Left lung (tissue), 10 donors: ENCODE results near the gene SMKR1. TPM values are rescaled to one million over a fixed set of nuclear protein-coding genes. Genes with fewer than 3 reads are reported as not detected.

Source experiments
- ATAC-seq: fragments of 200-7000 bp; cut with Tn5 transposase; one replicate; pipeline ENCODE4 v1.9.1; 2020; ENCODE audit warnings: moderate library complexity
- DNase-seq, 4 donors: peaks; one replicate each; pipeline ENCODE4 v3.0.0-alpha.2; 2013 to 2020
- H3K27ac ChIP-seq, 2 donors: fragments of 200-600 bp; sonication (generic) in 1 of 2; one replicate each; pipeline versions ENCODE4 v1.5.0 to v1.8.0; 2020 to 2021
- H3K27me3 ChIP-seq, 2 donors: fragments of 200-600 bp; sonication (generic) in 1 of 2; one replicate each; pipeline versions ENCODE4 v1.5.0 to v1.8.0; 2020 to 2021
- H3K36me3 ChIP-seq, 2 donors: fragments of 200-600 bp; sonication (generic) in 1 of 2; one replicate each; pipeline versions ENCODE4 v1.5.0 to v1.8.0; 2020 to 2021
- H3K4me1 ChIP-seq, 2 donors: fragments of 200-600 bp; one replicate each; pipeline ENCODE4 v1.8.0; 2021
- H3K4me3 ChIP-seq, 2 donors: fragments of 200-600 bp; sonication (generic) in 1 of 2; one replicate each; pipeline versions ENCODE4 v1.5.0 to v1.8.0; 2020 to 2021; ENCODE audit warnings: mild to moderate bottlenecking in 1 of 2
- H3K9me3 ChIP-seq, 2 donors: fragments of 200-600 bp; sonication (generic) in 1 of 2; one replicate each; pipeline versions ENCODE4 v1.5.0 to v1.8.0; 2020 to 2021
- CTCF ChIP-seq, 2 donors: fragments of 200-600 bp; sonication (generic) in 1 of 2; IDR thresholded peaks; one replicate each; pipeline versions ENCODE4 v1.5.0 to v1.8.0; 2021; ENCODE audit warnings: antibody characterized with exemption in 2 of 2
- intact Hi-C, 2 donors: fragments of 100-400 bp; cut with DNase I; formaldehyde crosslinking; loops; one replicate each; pipeline versions ENCODE4 v1.11.2 to v1.14.2; 2022
- polyA plus RNA-seq, 6 donors: library from polyadenylated mRNA; unstranded; fragments of 120-200 nt; gene quantifications; one replicate each; pipeline ENCODE4 v1.2.1, GENCODE V29; 2013; ENCODE audit not compliant: insufficient read length in 6 of 6
- total RNA-seq, 2 donors: library from RNA; stranded (reverse); fragmentation: NEBNext Ultra II Directional; extraction: Animal tissue kit (Norgen Biotek cat#: 25700); gene quantifications; one replicate each; pipeline ENCODE4 v1.2.1, GENCODE V29; 2021
- donor health status: DM: no; HTN: yes; CAD: no.
- donor health status: DM: no; HTN: no; CAD: no.

SMKR1 gene
- total and polyA plus RNA-seq, 8 donors: 0.16 to 1.0 (median 0.57) TPM; not detected in 1

GRCh38 chr7:129456421-129456820 lies 45.9 kb upstream of the SMKR1 start:
- intact Hi-C loops: no loop called here
- no peaks in the 10 kb centered on the region for H3K27me3 ChIP-seq
- TF ChIP-seq CTCF (IDR thresholded peaks at IDR 0.05): no peak
- no peaks in the 10 kb centered on the region for H3K9me3 ChIP-seq
- no peak for DNase-seq
- H3K4me1 ChIP-seq: no peaks in the 10 kb centered on the region
- H3K27ac ChIP-seq: no peak overlapping the region
- no peak overlapping the region for H3K4me3 ChIP-seq
- no peak for ATAC-seq
- H3K36me3 ChIP-seq: peaks cover 0 to 4% of the 10 kb centered on the region in 2 donors

- Histone ChIP-seq H3K4me3 (no peak overlapping the region), H3K27me3 (no peaks in the 10 kb centered on the region), H3K27ac (no peak overlapping the region), H3K4me1 (no peaks in the 10 kb centered on the region), H3K9me3 (no peaks in the 10 kb centered on the region), H3K36me3 (peaks cover 0 to 4% of the 10 kb centered on the region in 2 donors)
- ATAC-seq (no peak), DNase-seq (no peak)
- no peak for TF ChIP-seq CTCF (IDR thresholded peaks at IDR 0.05)
- intact Hi-C loops: no loop called here
These were observed 45.2 kb upstream of the SMKR1 start for GRCh38 chr7:129457101-129457500.

- Histone ChIP-seq H3K4me1 (no peaks in the 10 kb centered on the region), H3K27ac (no peak overlapping the region), H3K36me3 (peaks cover 0 to 4% of the 10 kb centered on the region in 2 donors), H3K27me3 (no peaks in the 10 kb centered on the region), H3K4me3 (no peak overlapping the region), H3K9me3 (no peaks in the 10 kb centered on the region)
- intact Hi-C loops: no loop called here
- DNase-seq (no peak), ATAC-seq (no peak)
- TF ChIP-seq CTCF (IDR thresholded peaks at IDR 0.05): no peak
These were observed 44.2 kb upstream of the SMKR1 start for GRCh38 chr7:129458171-129458570.

GRCh38 chr7:129461809-129462208 lies 40.5 kb upstream of the SMKR1 start:
- Histone ChIP-seq H3K4me3 (no peak overlapping the region), H3K36me3 (peaks cover 0 to 4% of the 10 kb centered on the region in 2 donors), H3K9me3 (no peaks in the 10 kb centered on the region), H3K27me3 (no peaks in the 10 kb centered on the region), H3K4me1 (no peaks in the 10 kb centered on the region), H3K27ac (no peak overlapping the region)
- no peak for DNase-seq
- TF ChIP-seq CTCF (IDR thresholded peaks at IDR 0.05): no peak
- ATAC-seq: no peak
- intact Hi-C loops: loop anchor here in 1 of 2 donors (10.0 kb wide), 1 partner anchor 87 kb away; no protein-coding TSS in a partner anchor

- intact Hi-C loops: loop anchor here in 1 of 2 donors (10.0 kb wide), 1 partner anchor 88 kb away; no protein-coding TSS in a partner anchor
- Histone ChIP-seq H3K4me3 (no peak overlapping the region), H3K27ac (no peak overlapping the region), H3K36me3 (peaks cover 0 to 4% of the 10 kb centered on the region in 2 donors), H3K27me3 (no peaks in the 10 kb centered on the region), H3K9me3 (no peaks in the 10 kb centered on the region), H3K4me1 (no peaks in the 10 kb centered on the region)
- ATAC-seq: no peak
- TF ChIP-seq CTCF (IDR thresholded peaks at IDR 0.05): no peak
- DNase-seq: no peak
These were observed 39.9 kb upstream of the SMKR1 start for GRCh38 chr7:129462420-129462819.
